Measurements from ENCODE around the gene RNF222. TPM values are rescaled to one million over a fixed set of nuclear protein-coding genes. Genes with fewer than 3 reads are reported as not detected.
"Not testable (repeated sequence)": the region's sequence is repeated elsewhere in the genome, so short reads cannot be mapped to it uniquely, and the experiment has no call there.

Gene RNF222
- total RNA-seq, 4 donors from 2014 or later: 0.15 to 0.23 TPM; not detected in 2

DNA sequence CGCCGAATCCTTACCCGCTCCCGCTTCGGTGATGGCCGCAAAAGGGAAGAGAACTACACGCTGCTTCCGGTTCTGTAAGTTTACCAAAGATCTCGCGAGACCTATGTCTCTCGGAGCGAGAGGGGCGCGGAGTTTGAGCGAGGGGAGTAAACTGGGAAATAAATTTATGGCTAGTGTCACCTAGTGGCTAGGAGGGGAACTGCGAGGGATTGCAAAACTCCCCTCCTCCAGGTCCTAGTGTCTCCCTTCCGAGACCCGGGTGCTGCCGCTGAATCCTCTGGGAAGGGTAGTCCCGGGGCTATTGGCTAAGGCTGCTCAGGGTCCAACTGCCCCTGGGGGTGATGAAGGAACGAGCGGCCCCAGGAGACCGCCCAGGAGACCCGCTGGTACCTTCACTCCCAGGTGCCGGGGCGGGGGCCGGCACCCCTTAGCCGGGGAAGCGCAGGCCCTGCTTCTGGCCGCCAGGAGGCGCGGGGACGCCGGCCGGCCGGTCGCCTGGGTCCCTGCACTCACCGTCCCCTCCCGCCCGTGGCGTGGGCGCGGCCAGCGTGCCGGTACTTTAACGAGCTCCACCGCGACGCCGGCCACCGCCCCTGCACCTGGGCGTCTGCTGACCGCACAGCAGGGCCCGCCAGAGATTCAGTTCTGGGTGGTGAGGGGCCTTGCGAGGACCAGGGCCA is 14.3 kb downstream of the RNF222 start, which contains the start of gene RPL26:
TSS of gene RPL26 (minus strand) at position 51 of the 680 bp plus-strand sequence. CDS start 883 bp downstream, outside the sequence.
- WGBS, 2 donors (ENCODE audit: low coverage in 1 of 2): 0% methylated on average over 4 to 9 of the region's 55 CpGs
- peaks cover 7 to 58% (median 30%) of the 10 kb centered on the region in 3 donors for H3K4me1 ChIP-seq
- H3K36me3 ChIP-seq: peaks cover 0 to 35% of the 10 kb centered on the region in 2 donors

DNA sequence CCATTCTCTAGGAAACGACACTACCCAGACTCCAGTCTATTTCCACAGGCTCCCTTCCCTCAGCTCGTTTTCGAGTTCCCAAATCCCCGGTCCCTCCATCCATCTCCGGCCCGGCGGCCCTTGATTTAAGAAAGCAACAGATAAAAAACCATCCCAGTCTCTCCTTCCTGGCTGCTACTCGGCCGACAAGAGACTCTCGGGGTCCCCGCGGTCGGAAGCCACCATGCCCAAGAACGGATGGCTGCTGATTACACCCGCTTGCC is 14.8 kb downstream of the RNF222 start:
- peak; percentile 3 for ATAC-seq
- Histone ChIP-seq H3K4me1 (peaks cover 7 to 58% (median 30%) of the 10 kb centered on the region in 3 donors), H3K4me3 (peak overlapping the region; percentile 45 to 75), H3K9me3 (no peaks in the 10 kb centered on the region), H3K27ac (peak overlapping the region; percentile 52 to 94 (median 90)), H3K36me3 (peaks cover 0 to 40% of the 10 kb centered on the region in 2 donors), H3K27me3 (no peaks in the 10 kb centered on the region)
- WGBS, 2 donors (ENCODE audit: low coverage in 1 of 2): 0 to 3% methylated on average over 9 to 14 of the region's 15 CpGs
- no peak for TF ChIP-seq EP300 (IDR thresholded peaks at IDR 0.05)
- TF ChIP-seq, protein P1, sequence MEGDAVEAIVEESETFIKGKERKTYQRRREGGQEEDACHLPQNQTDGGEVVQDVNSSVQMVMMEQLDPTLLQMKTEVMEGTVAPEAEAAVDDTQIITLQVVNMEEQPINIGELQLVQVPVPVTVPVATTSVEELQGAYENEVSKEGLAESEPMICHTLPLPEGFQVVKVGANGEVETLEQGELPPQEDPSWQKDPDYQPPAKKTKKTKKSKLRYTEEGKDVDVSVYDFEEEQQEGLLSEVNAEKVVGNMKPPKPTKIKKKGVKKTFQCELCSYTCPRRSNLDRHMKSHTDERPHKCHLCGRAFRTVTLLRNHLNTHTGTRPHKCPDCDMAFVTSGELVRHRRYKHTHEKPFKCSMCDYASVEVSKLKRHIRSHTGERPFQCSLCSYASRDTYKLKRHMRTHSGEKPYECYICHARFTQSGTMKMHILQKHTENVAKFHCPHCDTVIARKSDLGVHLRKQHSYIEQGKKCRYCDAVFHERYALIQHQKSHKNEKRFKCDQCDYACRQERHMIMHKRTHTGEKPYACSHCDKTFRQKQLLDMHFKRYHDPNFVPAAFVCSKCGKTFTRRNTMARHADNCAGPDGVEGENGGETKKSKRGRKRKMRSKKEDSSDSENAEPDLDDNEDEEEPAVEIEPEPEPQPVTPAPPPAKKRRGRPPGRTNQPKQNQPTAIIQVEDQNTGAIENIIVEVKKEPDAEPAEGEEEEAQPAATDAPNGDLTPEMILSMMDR (IDR thresholded peaks at IDR 0.05): no peak
- TF ChIP-seq POLR2A (IDR thresholded peaks at IDR 0.05): no peak
- TF ChIP-seq POLR2AphosphoS5 (IDR thresholded peaks at IDR 0.05): no peak

More for the DNA sequence above, 14.3 kb downstream of the RNF222 start, which contains the start of gene RPL26:
- TF ChIP-seq EP300 (IDR thresholded peaks at IDR 0.05): no peak
- peak; percentile 94 for TF ChIP-seq POLR2AphosphoS5 (IDR thresholded peaks at IDR 0.05)
- TF ChIP-seq, protein P1 (IDR thresholded peaks at IDR 0.05): peak; percentile 97 to 98 (median 98)
- peak; percentile 75 to 82 for TF ChIP-seq POLR2A (IDR thresholded peaks at IDR 0.05)
- H3K4me3 ChIP-seq: peak within 1 kb of the TSS; percentile 45 to 75
- no peaks in the 10 kb centered on the region for H3K27me3 ChIP-seq
- ATAC-seq: peak; percentile 95
- H3K27ac ChIP-seq: peak within 1 kb of the TSS; percentile 52 to 94 (median 90)
- H3K9me3 ChIP-seq: no peaks in the 10 kb centered on the region

DNA sequence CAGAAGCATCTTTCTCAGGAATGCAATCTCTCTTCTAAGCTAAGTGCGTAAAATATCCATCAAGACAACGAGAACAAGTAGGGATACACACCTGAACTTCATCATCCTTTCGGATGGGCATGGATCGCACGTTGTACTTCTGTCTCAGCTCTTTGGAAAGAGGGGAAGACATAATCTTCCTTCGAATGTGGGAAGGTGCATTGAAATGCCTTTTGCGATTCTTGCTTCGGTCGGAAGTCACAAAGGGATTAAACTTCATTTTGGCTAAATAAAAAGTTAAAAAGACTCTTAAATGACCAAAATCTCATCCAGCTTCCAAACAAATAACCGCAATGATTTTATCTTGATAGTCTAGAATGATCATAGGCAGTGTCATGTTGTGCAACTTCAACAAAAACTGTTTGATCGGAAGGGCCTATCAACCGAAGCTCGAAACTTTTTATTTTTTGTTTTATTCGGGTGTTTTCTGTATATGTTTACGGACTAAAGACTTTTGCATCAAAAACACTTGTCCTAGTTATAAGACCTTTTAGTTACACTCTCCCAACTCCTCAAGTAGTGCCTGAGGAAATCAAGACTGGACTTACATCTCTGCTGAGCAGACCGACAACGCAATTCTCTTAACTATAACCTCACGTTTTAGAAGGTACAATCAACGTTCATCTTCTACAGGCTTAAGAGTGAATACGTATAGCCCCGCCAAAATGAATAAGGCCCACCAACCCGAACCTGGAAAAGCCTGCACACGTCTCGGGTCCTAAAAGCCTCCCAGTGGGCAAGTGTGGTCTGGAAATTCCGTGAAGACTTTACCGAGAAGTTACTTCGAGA is 15.4 kb downstream of the RNF222 start:
- Histone ChIP-seq H3K9me3 (no peaks in the 10 kb centered on the region), H3K27ac (peak overlapping the region; percentile 52 to 94 (median 90)), H3K4me3 (peak overlapping the region; percentile 45 to 75), H3K36me3 (peaks cover 0 to 45% of the 10 kb centered on the region in 2 donors), H3K4me1 (peaks cover 7 to 58% (median 30%) of the 10 kb centered on the region in 3 donors), H3K27me3 (no peaks in the 10 kb centered on the region)
- 17 to 20% methylated on average over 25 to 26 of the region's 27 CpGs for WGBS, 2 donors (ENCODE audit: low coverage in 1 of 2)
- TF ChIP-seq, protein P1 (IDR thresholded peaks at IDR 0.05): no peak
- TF ChIP-seq EP300 (IDR thresholded peaks at IDR 0.05) (no peak), POLR2AphosphoS5 (IDR thresholded peaks at IDR 0.05) (no peak), POLR2A (IDR thresholded peaks at IDR 0.05) (no peak)
- ATAC-seq: no peak

DNA sequence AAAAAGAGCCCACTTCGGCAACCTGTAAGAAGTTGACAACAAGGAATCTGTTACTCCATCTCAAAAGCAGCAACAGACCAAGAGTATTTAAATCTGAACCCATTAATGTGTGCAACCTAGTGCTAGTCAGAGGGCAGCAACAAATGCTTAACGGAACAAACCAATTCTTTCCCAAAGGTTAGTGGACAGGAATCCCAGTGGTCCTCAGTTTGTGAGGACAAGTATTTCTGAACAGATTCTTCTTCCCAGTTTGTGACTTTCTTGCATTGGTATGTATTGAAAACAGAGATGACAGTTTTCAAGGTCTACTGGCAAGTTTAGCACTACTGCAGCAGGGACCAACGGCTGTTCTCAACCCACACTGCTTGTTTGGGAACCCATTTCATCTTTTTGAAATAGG is 17.6 kb downstream of the RNF222 start:
- no peaks in the 10 kb centered on the region for H3K27me3 ChIP-seq
- no peak overlapping the region for H3K4me3 ChIP-seq
- TF ChIP-seq POLR2AphosphoS5 (IDR thresholded peaks at IDR 0.05): no peak
- TF ChIP-seq EP300 (IDR thresholded peaks at IDR 0.05): no peak
- TF ChIP-seq POLR2A (IDR thresholded peaks at IDR 0.05): no peak
- TF ChIP-seq, protein P1 (IDR thresholded peaks at IDR 0.05): no peak
- no peak overlapping the region for H3K27ac ChIP-seq
- 48 to 80% methylated on average over 3 of the region's 3 CpGs for WGBS, 2 donors (ENCODE audit: low coverage in 1 of 2)
- peaks cover 7 to 70% (median 39%) of the 10 kb centered on the region in 3 donors for H3K4me1 ChIP-seq
- peaks cover 0 to 50% of the 10 kb centered on the region in 2 donors for H3K36me3 ChIP-seq
- no peak for ATAC-seq
- no peaks in the 10 kb centered on the region for H3K9me3 ChIP-seq

DNA sequence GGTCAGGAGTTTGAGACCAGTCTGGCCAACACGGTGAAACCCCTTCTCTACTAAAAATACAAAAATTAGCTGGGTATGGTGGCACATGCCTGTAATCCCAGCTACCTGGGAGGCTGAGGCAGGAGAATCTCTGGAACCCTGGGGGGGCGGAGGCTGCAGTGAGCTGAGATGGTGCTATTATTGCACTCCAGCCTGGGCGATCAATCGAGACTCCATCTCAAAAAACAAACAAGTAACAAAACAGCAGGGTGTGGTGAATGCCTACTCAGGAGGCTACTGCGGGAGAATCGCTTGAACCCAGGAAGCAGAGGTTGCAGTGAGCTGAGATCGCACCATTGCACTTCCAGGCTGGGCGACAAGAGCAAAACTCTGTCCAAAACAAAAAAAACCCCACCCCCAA is 19.5 kb downstream of the RNF222 start:
- ATAC-seq, H3K27ac ChIP-seq, H3K9me3 ChIP-seq, H3K27me3 ChIP-seq, H3K4me3 ChIP-seq: not testable (repeated sequence)
- WGBS, 2 donors (ENCODE audit: low coverage in 1 of 2): 77 to 84% methylated on average over 5 to 8 of the region's 8 CpGs
- H3K4me1 ChIP-seq: peaks cover 7 to 62% (median 33%) of the 10 kb centered on the region in 3 donors
- H3K36me3 ChIP-seq: peaks cover 0 to 50% of the 10 kb centered on the region in 2 donors
